SK-N-SH (cell line): Measurements from ENCODE around the gene NISCH. TPM values are rescaled to one million over a fixed set of nuclear protein-coding genes. Genes with fewer than 3 reads are reported as not detected.
A peak's percentile ranks its signal among the peaks of the same experiment; 100 is the strongest.

Experiments used
- CTCF ChIA-PET: fragments of 300-600, 350-600 bp; formaldehyde crosslinking; extraction: SDS; loops from one replicate; lab custom pipeline; 2021; lab: Yijun Ruan, JAX
- POLR2A ChIA-PET: fragments of 350-600 bp; sonication (Branson Sonifier 250); formaldehyde crosslinking; extraction: SDS; loops from one replicate; lab custom pipeline; 2020; ENCODE audit warnings: antibody characterized with exemption, inconsistent platforms; lab: Yijun Ruan, JAX
- DNase-seq: peaks from one replicate; pipeline ENCODE4 v3.0.0; 2012
- H2AFZ ChIP-seq: fragments of 200-600 bp; sonication (generic); 2 replicates; pipeline ENCODE4 v1.8.1; 2016; ENCODE audit warnings: antibody characterized with exemption, mild to moderate bottlenecking, low read depth
- H3F3A ChIP-seq: fragments of 200-600 bp; sonication (generic); replicated peaks from 2 replicates; pipeline ENCODE3; 2016; ENCODE audit warnings: antibody characterized with exemption, mild to moderate bottlenecking; ENCODE audit not compliant: insufficient read depth
- H3K27ac ChIP-seq, 2 experiments: fragments of 200-500 bp in 1 of 2; fragments of 200-600 bp in 1 of 2; sonication (Bioruptor generic) in 1 of 2; sonication (generic), shearing (Covaris generic) in 1 of 2; 2 replicates each; pipeline versions ENCODE4 v1.5.1 to v1.6.1; 2014 to 2016; ENCODE audit warnings: low read depth in 2 of 2, inconsistent platforms in 1 of 2, low read length in 1 of 2, mild to moderate bottlenecking in 1 of 2, mixed read lengths in 1 of 2
- H3K27me3 ChIP-seq: fragments of 200-600 bp; sonication (generic), shearing (Covaris generic); 2 replicates; pipeline ENCODE4 v1.6.1; 2016; ENCODE audit warnings: mixed run types; ENCODE audit not compliant: insufficient read depth
- H3K36me3 ChIP-seq, 2 experiments: fragments of 200-500 bp in 1 of 2; fragments of 200-600 bp in 1 of 2; sonication (Bioruptor generic) in 1 of 2; sonication (generic) in 1 of 2; replicated peaks in 1 of 2; 2 replicates each; pipeline versions ENCODE3 to v1.5.1; 2014 to 2016; ENCODE audit warnings: low read length in 1 of 2, mild to moderate bottlenecking in 1 of 2; ENCODE audit not compliant: insufficient read depth in 2 of 2, control insufficient read depth in 1 of 2
- H3K4me1 ChIP-seq, 2 experiments: fragments of 200-500 bp in 1 of 2; fragments of 200-600 bp in 1 of 2; sonication (Bioruptor generic) in 1 of 2; sonication (generic), shearing (Covaris generic) in 1 of 2; 2 replicates each; pipeline versions ENCODE4 v1.5.1 to v1.6.1; 2014 to 2016; ENCODE audit warnings: low read depth in 1 of 2, low read length in 1 of 2, mixed run types in 1 of 2; ENCODE audit not compliant: insufficient read depth in 2 of 2, control insufficient read depth in 1 of 2
- H3K4me2 ChIP-seq: fragments of 200-600 bp; sonication (generic), shearing (Covaris generic); 2 replicates; pipeline ENCODE4 v1.6.1; 2017; ENCODE audit warnings: mixed run types
- H3K4me3 ChIP-seq, 2 experiments: fragments of 200-500 bp in 1 of 2; fragments of 200-600 bp in 1 of 2; sonication (Bioruptor generic) in 1 of 2; sonication (generic), shearing (Covaris generic) in 1 of 2; 2 replicates each; pipeline versions ENCODE4 v1.5.1 to v1.8.1; 2014 to 2016; ENCODE audit warnings: low read depth in 2 of 2, inconsistent platforms in 1 of 2, low read length in 1 of 2, mild to moderate bottlenecking in 1 of 2, mixed read lengths in 1 of 2, moderate library complexity in 1 of 2
- H3K79me2 ChIP-seq: fragments of 200-600 bp; sonication (generic); 2 replicates; pipeline ENCODE4 v1.8.1; 2017; ENCODE audit warnings: mild to moderate bottlenecking; ENCODE audit not compliant: insufficient read depth
- H3K9ac ChIP-seq: fragments of 200-600 bp; sonication (generic); 2 replicates; pipeline ENCODE4 v1.6.1; 2017; ENCODE audit warnings: mixed run types
- H3K9me2 ChIP-seq: fragments of 200-600 bp; sonication (generic); 2 replicates; pipeline ENCODE4 v1.6.1; 2017; ENCODE audit warnings: mixed run types
- H3K9me3 ChIP-seq: fragments of 200-600 bp; sonication (generic); 2 replicates; pipeline ENCODE4 v1.6.1; 2017; ENCODE audit warnings: mixed run types, mild to moderate bottlenecking, moderate library complexity
- H4K20me1 ChIP-seq: fragments of 200-600 bp; sonication (generic); 2 replicates; pipeline ENCODE4 v1.6.1; 2017; ENCODE audit warnings: mild to moderate bottlenecking, mixed run types; ENCODE audit not compliant: insufficient read depth
- EZH2phosphoT487 ChIP-seq: fragments of 200-600 bp; sonication (generic); IDR thresholded peaks from 2 replicates; pipeline ENCODE4 v1.6.1; 2017; ENCODE audit warnings: low read depth, mixed run types, mild to moderate bottlenecking, antibody characterized with exemption, moderate library complexity, borderline replicate concordance
- FOSL2 ChIP-seq: IDR thresholded peaks from 2 replicates; pipeline ENCODE4 v1.4.0; 2012; ENCODE audit warnings: low read depth, mild to moderate bottlenecking, moderate library complexity, borderline replicate concordance
- FOXJ3 ChIP-seq: sonication (generic); formaldehyde crosslinking; IDR thresholded peaks from 2 replicates; pipeline ENCODE4 v1.5.1; 2020; ENCODE audit warnings: mild to moderate bottlenecking, missing genetic modification reagents
- FOXM1 ChIP-seq: IDR thresholded peaks from 2 replicates; pipeline ENCODE4 v1.4.0; 2012; ENCODE audit warnings: low read depth, mild to moderate bottlenecking
- GABPA ChIP-seq: IDR thresholded peaks from 2 replicates; pipeline ENCODE4 v1.4.0; 2012; ENCODE audit warnings: low read depth, mild to moderate bottlenecking
- IRF3 ChIP-seq: fragments of 150-350 bp; IDR thresholded peaks from 2 replicates; pipeline ENCODE4 v1.6.1; 2016; ENCODE audit warnings: mild to moderate bottlenecking, low read depth, low read length
- MEF2A ChIP-seq: IDR thresholded peaks from 2 replicates; pipeline ENCODE4 v1.4.0; 2012; ENCODE audit warnings: low read depth, borderline replicate concordance
- NRF1 ChIP-seq: IDR thresholded peaks from 2 replicates; pipeline ENCODE4 v1.6.1; 2012; ENCODE audit warnings: low read depth, mild to moderate bottlenecking, low read length
- PBX3 ChIP-seq: IDR thresholded peaks from 2 replicates; pipeline ENCODE4; 2012
- RAD21 ChIP-seq: IDR thresholded peaks from 2 replicates; pipeline ENCODE4 v1.6.1; 2012; ENCODE audit warnings: mild to moderate bottlenecking, low read length
- RCOR1 ChIP-seq: fragments of 150-350 bp; IDR thresholded peaks from 2 replicates; pipeline ENCODE4 v1.6.1; 2017; ENCODE audit warnings: antibody characterized with exemption, low read length
- RFX5 ChIP-seq: IDR thresholded peaks from 2 replicates; pipeline ENCODE4 v1.6.1; 2012; ENCODE audit warnings: mild to moderate bottlenecking, improper control_type of control experiment, low read length
- TEAD4 ChIP-seq: IDR thresholded peaks from 2 replicates; pipeline ENCODE4 v1.4.0; 2012; ENCODE audit warnings: mild to moderate bottlenecking, borderline replicate concordance; ENCODE audit not compliant: insufficient read depth
- YY1 ChIP-seq: IDR thresholded peaks from 2 replicates; pipeline ENCODE4 v1.4.0; 2012; ENCODE audit warnings: low read depth, mild to moderate bottlenecking
- ZBTB33 ChIP-seq: IDR thresholded peaks from 2 replicates; pipeline ENCODE4 v1.4.0; 2012; ENCODE audit warnings: low read depth, borderline replicate concordance
- WGBS: methylation state at CpG from one replicate; pipeline ENCODE4 v1.1.6; 2017; ENCODE audit warnings: low lambda C conversion rate; 5-methylcytosine and 5-hydroxymethylcytosine counted together
- polyA plus RNA-seq, 3 experiments: library from polyadenylated mRNA; depleted of rRNA; stranded (reverse); fragments of >200 nt; gene quantifications; 2 replicates each; pipeline ENCODE4 v1.2.3, GENCODE V29; 2012
- TF ChIP-seq, protein P1 (sequence below): IDR thresholded peaks from 2 replicates; pipeline ENCODE4 v1.4.0; 2012; ENCODE audit warnings: low read depth, borderline replicate concordance
- TF ChIP-seq, protein P2 (sequence below): fragments of 150-350 bp; IDR thresholded peaks from 2 replicates; pipeline ENCODE4 v1.6.1; 2017; ENCODE audit warnings: antibody characterized with exemption, low read length, low read depth, borderline replicate concordance
- TF ChIP-seq, protein P3 (sequence below): IDR thresholded peaks from 2 replicates; pipeline ENCODE4 v1.4.0; 2012; ENCODE audit warnings: low read depth

NISCH gene
- polyA plus RNA-seq, 1 of the 3 experiments (the other 2 are of a cell fraction), result 77.5 TPM

GRCh38 chr3:52429031-52429430 lies 26.4 kb upstream of the NISCH start:
- H3K9me3 ChIP-seq, result no peaks in the 10 kb centered on the region
- ChIA-PET POLR2A (no interaction called here), CTCF (interaction anchor here (0.7 to 28.4 kb wide), 13 partner anchors 8 to 1020 kb away, joined by 3 to 578 read pairs (median 5); partner anchors contain the start of genes NISCH, SEMA3G and TNNC1)
- no peaks in the 10 kb centered on the region for H3K27me3 ChIP-seq
- H4K20me1 ChIP-seq, result no peaks in the 10 kb centered on the region
- H3K4me3 ChIP-seq, result no peak overlapping the region
- no peaks in the 10 kb centered on the region for H3K9me2 ChIP-seq
- WGBS, result 50% methylated on average over 2 of the region's 3 CpGs
- no peak overlapping the region for H3K27ac ChIP-seq
- no peak overlapping the region for H2AFZ ChIP-seq
- H3K36me3 ChIP-seq, result no peaks in the 10 kb centered on the region
- H3F3A ChIP-seq, result no peaks in the 10 kb centered on the region
- no peak overlapping the region for H3K4me2 ChIP-seq
- peaks cover 0 to 7% of the 10 kb centered on the region in 2 experiments; a peak in 1 of 4 replicates for H3K4me1 ChIP-seq
- TF ChIP-seq, protein P1, sequence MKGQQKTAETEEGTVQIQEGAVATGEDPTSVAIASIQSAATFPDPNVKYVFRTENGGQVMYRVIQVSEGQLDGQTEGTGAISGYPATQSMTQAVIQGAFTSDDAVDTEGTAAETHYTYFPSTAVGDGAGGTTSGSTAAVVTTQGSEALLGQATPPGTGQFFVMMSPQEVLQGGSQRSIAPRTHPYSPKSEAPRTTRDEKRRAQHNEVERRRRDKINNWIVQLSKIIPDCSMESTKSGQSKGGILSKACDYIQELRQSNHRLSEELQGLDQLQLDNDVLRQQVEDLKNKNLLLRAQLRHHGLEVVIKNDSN, result no peak
- TF ChIP-seq RCOR1 (no peak), FOSL2 (no peak), FOXJ3 (CRISPR knock-in tag) (no peak), GABPA (no peak), PBX3 (no peak), RFX5 (no peak)
- TF ChIP-seq, protein P2, sequence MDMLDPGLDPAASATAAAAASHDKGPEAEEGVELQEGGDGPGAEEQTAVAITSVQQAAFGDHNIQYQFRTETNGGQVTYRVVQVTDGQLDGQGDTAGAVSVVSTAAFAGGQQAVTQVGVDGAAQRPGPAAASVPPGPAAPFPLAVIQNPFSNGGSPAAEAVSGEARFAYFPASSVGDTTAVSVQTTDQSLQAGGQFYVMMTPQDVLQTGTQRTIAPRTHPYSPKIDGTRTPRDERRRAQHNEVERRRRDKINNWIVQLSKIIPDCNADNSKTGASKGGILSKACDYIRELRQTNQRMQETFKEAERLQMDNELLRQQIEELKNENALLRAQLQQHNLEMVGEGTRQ, result no peak
- no peak overlapping the region for H3K9ac ChIP-seq
- H3K79me2 ChIP-seq, result no peaks in the 10 kb centered on the region
- no peak for DNase-seq

- WGBS, result 81% methylated on average over 6 of the region's 7 CpGs
- no peak overlapping the region for H3K4me3 ChIP-seq
- no peak overlapping the region for H2AFZ ChIP-seq
- H3K36me3 ChIP-seq, result no peaks in the 10 kb centered on the region
- H3K9me2 ChIP-seq, result no peaks in the 10 kb centered on the region
- TF ChIP-seq MEF2A, result no peak
- TF ChIP-seq NRF1, result no peak
- no peak for TF ChIP-seq EZH2phosphoT487
- no peak for TF ChIP-seq YY1
- no peak for TF ChIP-seq IRF3
- TF ChIP-seq, protein P3, sequence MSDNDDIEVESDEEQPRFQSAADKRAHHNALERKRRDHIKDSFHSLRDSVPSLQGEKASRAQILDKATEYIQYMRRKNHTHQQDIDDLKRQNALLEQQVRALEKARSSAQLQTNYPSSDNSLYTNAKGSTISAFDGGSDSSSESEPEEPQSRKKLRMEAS, result no peak
- TF ChIP-seq FOXM1, result no peak
- no peak for TF ChIP-seq TEAD4
- TF ChIP-seq ZBTB33, result no peak
- TF ChIP-seq RAD21, result no peak
- no peaks in the 10 kb centered on the region for H3K9me3 ChIP-seq
- no peaks in the 10 kb centered on the region for H4K20me1 ChIP-seq
- H3K4me2 ChIP-seq, result no peak overlapping the region
- H3K79me2 ChIP-seq, result no peaks in the 10 kb centered on the region
- CTCF ChIA-PET, result interaction anchor here (0.7 to 28.4 kb wide), 4 partner anchors 17 to 41 kb away, joined by 3 to 578 read pairs (median 25); partner anchors contain the start of genes NISCH, SEMA3G and TNNC1
- H3K27ac ChIP-seq, result no peak overlapping the region
- DNase-seq, result peak; percentile 23
- H3K27me3 ChIP-seq, result no peaks in the 10 kb centered on the region
- peaks cover 0 to 7% of the 10 kb centered on the region in 2 experiments; a peak in 1 of 4 replicates for H3K4me1 ChIP-seq
- H3F3A ChIP-seq, result no peaks in the 10 kb centered on the region
- H3K9ac ChIP-seq, result no peak overlapping the region
- POLR2A ChIA-PET, result no interaction called here
Measured at GRCh38 chr3:52429779-52430415, 25.5 kb upstream of the NISCH start.
